ENCODE data around the gene SERGEF.

The SERGEF gene

DNA sequence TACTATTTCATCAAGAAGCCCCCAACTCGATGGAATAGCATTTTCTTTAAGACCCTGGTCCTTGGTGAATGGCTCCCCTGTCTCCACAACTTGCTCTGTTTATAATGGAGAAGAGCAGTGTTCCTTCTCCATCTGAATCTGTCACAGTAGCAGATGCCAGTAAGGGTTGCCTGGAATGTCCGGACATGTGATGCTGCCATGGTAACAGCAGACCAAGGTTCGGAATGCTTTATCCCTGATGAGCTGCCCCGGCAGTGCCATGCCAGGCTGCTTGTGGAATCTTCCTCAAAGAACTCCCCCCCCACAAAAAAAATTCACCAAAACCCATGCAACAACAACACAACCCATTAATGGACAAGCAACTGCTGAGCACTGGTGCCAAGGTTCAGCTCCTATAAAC lies 205.8 kb downstream of the SERGEF start:
- DNase-seq = no peak

DNA sequence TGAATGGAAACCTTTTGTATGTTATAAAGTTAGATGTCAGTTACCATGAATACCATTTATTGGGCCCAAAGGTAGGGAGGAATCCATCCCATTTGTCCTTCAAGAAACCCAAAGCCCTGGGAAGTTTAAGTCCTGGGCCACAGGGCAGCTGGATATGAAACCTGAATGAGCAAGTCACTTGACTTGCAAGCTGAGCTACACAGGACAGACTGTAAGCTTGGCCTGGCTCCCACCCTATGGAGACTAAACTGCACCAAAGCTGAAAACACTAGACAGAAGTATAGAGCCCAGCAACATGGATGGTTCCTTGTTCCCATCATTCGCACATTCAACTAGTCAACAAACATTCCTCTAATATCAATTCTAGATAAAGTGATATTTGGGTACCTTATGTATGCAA lies 207.0 kb downstream of the SERGEF start:
- DNase-seq = no peak

DNA sequence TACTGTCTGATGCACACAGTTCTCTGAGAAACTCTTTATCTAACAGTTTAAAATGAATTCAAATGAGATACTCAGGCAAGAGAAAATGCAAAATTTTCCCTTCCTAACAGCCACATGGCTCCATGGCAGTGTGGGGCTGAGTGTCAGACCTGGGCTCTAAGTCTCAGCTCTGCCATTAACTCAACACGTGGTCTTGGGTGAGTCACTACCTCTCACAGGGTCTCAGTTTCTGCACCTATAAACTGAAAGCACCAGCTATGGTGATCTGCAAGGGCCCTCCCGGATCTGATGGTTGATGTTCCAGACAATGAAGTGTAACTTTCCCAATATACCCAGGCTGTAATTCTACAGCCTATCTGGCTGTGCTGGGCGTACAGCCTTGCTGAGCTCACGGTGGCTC lies 207.8 kb downstream of the SERGEF start:
- no peak for DNase-seq

DNA sequence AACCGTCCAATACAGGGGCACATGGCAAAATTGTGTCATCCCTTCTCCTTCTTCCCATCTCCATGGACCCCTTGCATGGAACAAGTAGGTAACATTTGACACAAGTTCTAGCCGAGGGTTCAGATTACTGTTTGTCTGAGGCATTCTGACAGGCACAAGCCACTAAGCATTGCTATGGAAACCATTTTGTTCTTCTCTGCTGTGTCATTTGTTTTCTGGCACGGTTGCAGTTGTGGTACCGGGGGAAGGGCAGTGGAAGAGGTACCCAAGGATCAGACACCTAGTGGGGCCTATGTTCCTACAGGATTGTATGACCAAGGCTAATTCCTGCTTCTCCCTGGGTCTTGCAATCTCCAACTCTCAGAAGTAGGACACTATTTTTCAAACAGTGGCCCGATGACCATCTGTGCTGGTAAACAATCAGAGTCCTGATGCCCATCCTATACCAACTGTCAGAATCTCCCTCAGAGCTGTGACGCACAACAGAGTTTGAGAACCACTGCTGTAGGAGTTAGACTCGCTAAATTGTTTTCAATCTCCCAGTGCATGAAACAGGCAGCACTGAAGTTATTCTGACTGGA lies 209.0 kb downstream of the SERGEF start:
- DNase-seq = no peak

DNA sequence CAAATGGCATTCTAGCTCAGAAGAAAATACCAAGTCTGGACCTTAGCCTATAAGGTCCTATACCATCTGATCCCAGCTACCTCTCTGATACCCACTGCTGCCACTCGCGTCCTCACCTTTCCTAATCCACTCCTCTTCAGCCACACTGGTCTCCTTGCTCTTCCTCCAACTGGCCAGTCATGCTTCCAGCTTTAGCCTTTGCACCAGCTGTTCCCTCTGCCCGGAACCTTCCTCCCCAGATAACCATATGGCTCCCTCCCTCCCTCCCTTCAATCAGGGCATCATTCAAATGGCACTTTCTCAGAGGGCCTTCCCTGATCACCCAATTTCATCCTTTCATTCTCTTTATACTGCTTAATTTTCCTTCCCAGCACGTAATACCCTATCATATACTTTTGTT lies 210.4 kb downstream of the SERGEF start:
- no peak for DNase-seq

DNA sequence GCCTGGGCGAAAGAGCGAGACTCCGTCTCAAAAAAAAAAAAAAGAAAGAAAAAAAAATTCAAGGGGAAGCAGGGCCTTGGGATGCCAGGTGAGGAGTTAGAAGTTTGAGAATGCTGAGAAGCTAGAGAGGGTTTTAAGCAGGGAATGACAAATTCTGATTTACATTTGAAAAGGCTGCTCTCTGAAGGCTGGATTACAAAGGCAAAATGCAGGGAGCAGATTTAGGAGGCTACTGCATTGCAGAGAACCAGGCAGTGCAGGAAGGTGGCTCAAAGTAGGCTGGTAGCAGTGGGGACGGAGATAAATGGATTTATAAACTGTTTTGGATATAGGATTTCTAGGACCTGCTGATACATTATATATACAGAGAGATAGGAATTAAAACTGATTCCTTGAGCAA lies 211.7 kb downstream of the SERGEF start:
- no peak for DNase-seq

DNA sequence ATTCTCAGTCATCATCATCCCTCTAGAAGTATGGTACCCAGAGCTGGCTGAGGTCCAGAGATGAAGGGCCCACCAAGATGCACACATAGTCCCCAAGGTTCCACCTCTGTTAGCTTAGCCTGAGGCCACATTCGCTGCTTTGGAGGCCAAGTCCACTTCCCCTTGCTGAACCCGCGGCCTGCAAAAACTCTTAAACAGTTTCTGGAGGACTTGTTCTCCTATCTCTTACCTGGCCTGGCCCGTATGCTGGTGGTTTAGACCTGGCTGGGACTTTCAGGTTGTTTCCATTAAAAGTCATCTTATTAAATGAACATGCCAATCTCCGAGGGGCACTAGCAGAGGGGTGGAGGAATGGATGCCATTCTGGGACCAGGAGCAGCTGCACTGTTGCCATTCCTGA lies 213.7 kb downstream of the SERGEF start:
- no peak for DNase-seq

DNA sequence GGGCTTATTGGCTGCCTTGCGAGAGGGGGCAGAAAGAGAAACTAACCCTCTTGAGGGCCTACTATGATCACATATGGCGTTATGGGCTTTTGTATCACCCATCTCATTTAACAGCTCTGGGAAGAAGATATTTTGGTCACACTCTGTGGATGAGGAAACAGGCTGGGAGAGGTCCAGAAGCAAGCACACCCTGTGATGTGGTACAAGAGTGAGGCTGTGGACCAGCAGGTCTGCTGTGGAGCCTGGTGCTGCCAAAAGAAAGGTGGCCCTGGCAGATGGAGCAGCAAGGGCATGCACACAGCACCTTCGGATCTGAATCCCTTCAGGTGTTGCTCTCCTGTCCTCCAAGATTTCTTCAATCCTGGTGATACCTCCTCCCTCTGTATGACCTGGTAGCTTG lies 214.1 kb downstream of the SERGEF start:
- DNase-seq = no peak

DNA sequence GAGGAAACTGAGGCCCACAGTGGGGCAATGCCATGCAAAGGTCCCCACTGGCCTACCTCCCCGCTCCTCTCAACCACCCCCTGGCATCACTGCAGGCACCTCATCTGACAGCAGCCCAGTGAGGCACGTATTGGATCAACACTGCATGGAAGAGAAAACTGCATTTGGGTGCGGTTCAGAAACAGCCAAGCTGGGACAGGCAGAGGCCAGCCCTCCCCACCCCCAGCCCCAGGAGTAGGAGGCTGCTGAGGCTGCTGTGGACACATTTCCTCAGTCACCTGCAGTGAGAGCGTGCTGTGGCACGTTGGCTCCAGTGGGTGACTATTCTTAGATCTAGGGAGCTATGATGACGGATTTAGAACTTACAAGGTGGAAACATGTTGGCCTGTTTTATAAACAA lies 214.6 kb downstream of the SERGEF start:
- DNase-seq = no peak

DNA sequence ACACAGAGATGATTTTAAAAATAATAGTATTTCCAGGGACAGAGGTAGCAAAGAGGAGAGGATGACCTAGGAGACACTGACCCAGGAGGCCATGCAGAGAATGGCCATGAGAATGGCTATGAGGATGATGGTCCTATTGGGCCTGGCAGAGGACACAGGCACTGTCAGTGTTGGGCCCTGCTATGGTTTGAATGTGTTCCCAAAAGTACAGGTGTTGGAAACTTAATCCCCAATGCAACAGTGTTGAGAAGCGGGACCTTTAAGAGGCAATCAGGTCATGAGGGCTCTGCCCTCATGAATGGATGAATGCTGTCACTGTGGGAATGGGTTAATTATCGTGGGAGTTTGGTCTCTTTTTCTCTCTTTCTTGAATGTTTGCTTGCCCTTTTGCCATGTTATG lies 216.7 kb downstream of the SERGEF start:
- DNase-seq = no peak

DNA sequence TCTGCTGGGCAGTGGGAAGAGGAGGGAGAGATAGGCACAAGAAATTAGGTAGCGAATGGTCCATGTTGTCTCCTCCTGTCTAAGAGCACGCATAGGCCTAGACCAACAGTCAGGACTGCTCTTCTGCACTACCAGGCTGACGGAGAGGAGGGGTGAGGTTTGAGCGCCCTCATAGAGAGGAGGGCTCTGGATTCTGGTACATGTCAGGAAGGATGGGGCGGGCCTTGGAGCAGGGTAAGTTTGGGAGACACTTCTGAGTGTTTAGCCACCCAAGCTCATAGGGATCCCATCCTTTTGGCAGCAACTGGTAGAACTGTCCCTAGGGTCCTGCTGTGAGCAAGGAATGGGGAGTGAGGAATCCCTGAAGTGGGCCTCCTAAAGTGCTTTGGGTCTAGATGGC lies 217.9 kb downstream of the SERGEF start:
- DNase-seq = no peak

DNA sequence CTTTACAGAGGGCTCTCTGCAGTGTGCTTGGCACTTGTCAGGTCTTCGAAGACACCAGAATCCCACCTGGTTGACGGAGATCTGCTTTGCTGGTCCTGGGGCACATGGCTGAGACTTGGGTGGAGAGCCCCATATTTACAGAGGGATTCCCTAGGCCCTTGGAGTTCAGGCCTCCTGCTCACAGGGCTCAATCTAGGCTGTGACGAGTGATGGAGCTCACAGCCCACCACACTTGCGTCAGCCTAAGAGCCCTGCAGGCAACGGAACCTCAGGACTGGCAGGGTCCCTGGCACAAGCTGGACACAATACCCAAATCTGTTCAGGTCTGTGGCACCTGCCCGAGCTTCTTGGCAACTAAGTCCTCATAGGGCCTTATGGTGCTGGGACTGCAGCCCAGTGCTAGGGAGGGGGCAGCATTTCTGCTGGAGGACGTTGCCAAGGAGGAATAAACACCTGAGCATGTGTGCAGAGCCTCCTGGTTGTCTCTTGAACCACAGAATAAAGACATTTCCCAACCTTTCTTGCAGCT lies 219.1 kb downstream of the SERGEF start:
- no peak for DNase-seq

DNA sequence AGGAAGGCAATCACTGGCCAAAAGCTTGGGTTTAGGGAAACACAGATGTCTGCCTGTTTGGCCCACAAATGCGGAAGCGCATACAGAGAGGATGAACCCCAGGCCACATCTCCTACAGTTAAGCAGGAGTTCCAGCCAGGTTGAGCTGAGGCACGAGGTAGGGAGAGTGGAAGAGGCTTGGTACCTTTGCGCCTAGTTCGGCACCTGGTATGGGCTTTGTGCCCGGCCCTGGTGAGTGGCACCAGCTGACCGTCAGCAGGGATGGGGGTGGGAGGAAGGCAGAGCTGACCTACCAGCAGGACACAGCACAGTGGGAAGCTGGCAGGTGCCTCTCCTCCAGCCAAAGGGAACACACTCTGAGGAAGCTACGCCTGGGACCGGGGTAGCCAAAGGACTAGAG lies 220.7 kb downstream of the SERGEF start:
- no peak for DNase-seq

DNA sequence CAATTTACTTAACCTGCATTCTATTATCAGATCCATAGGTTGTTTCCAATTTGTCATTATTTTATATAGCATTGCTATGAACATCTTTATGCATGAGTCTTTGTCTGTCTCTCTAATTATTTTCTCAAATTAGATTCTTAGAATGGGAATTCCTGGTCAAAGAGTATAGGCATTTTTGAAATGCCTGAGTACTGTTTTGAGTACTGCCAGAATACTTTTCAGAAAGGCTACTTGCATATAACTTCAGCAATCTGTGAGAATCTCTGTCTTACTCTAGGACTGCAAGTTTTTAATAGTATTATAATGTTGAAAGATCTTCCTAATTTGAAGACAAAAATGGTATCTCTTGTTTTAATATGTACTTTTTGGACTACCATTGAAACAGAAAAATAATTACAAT lies 221.7 kb downstream of the SERGEF start:
- no peak for DNase-seq

DNA sequence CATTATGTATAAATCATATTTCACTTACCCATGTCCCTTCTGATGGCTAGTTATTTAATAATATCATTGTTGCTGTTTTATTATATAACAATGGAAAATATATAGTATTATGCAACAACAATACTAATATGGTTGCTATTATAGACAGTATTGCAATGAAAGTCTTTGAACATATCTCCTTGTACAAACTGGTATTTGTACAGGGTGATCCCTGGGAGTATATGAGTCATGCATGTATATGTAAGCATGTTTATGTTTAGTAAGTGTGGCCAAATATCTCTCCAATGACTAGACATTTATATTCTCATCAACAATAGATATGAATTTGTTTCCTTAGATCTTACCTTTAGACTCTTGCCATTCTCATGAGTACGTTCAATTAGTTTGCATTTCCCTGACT lies 222.4 kb downstream of the SERGEF start:
- DNase-seq = peak; percentile 50

DNA sequence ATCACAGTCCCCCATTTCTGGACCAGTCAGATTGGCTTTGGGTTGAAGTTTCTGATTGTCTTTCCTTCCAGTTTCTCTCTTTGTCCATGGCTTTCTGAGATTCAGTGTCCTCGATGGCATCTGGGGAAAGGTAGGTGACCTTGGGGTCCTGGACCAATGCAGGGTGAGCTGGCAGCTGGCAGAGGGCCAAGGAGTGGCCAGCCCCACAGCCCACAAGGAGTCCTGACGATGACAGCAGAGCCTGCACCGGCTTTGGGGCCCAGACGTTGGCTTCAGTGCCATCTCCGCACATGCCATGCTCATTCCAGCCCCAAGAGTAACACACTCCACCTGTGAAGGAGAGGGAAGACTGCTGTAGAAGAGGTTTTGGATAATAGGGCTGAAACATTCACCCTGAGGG lies 224.8 kb downstream of the SERGEF start:
- DNase-seq = no peak

DNA sequence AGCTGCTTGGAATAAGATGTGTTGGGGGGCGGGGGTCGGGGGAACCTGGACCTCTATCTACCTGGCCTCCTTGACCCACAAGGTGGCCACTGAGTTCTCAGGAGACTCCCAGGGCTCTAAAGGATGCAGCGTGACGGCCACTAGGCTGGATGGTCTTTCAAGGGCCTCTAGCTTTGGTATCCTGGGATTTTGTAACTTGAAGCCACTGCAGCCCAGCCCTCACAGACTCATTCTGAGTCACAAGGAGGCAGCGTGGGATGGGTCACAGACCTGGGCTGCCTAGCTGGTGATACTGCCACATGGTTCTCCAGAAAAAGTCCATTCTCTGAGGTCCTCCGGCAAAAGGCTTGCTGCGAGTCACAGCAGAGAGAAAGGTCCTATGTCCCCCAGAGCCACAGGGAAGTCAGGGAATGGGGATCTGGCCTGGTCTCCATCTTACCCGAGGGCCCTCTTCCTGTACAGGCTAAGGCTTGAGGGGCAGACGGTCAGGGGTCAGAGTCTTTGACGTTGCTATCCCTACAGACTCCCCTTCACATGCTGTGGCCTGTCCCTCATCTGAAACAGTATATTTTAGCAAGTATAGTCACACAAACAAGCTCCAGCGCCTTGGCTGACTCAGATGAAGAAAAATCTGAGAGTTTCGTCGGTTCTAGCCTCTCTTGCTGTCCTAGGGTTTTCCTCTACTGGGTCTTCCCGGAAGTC lies 225.9 kb downstream of the SERGEF start:
- peak; percentile 19 for DNase-seq

DNA sequence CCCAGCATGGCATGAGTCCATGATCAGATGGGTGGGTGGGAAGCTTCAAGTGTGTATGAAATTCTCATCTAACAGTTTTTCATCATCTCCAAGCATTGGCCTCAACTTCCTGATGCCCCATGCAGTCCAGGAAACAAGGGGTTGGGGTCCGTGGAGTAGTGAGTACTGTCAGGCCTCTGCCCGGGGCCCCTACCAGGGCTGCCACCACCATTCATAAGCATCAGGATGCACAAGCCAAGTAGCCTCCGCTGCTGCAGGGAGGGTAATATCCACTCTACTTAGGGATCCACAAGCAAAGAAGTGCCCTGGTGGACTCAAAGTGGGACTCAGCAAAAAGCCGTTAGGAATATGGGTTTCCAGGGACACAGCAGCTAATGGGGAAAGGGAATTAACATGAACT lies 229.0 kb downstream of the SERGEF start:
- DNase-seq = no peak

DNA sequence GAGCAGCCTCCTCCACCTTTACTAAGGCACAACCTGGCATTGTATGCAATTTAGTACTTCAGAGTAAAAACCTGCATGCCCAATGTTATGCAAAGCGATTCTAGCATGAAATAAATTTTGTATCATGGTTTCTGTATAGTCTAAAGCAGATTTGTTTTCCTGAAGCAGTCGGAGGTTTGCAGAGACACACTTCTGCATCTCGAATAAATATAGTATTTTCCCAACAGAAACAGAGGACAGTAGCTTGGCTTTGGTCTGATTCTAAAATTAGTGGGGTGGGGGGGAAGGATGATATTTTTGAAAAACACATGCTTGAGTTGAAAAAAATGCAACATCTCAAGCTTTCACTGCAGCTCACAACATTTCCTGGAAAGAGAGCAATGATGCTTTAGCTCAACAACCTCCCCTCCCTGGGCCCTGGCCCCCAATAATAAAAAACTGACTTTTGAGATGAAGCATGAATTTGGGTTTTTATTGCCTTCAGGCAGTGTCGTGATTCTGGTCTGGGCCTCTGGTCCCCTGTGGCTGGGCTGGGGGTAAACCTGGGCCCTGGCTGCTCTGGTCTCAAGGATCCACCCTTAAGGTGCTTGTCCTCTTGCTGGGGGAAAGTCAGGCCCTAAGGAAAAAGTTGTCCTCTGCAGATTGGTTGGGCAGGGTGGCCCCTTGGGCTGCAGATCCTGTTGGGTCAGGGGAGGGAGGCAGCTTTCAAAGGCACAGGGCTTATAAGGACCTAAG lies 230.1 kb downstream of the SERGEF start:
- no peak for DNase-seq

DNA sequence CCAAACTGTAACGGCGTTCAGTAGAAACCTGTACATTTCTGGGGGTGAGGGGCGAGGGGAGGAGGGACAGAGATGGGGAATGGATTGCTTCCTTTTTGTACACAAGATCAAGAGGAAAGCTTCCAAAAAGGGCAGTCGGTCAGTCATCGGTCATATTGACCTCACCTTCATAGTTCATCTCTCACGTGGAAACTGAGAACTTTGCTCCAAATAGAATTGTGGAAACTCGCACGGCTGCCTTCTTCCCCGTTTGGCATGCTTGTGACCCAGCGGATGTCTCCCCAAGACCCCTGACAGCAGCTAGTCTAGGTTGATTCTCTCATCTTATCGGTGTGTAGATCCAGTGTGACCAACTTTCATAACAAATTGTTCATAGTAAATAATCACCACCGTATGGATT lies 230.7 kb downstream of the SERGEF start:
- no peak for DNase-seq

DNA sequence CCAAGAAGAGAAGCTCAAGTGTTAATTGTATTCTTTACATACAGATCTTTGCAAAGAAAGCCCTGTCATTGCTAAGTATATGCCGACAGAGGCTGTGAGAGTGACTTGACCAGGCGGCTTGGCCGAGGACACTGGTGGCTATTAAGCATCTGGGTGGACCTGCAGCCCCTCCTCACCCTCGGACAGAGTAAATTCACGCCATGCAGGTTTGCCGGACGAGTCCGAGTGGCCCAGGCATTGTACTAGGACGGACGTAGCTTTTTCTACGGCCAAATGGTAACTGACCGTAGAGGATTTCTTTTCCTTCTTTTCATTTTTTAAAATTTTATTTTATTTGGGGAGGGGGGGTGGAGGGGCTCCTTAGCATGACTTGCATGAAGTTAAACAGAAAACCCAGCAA lies 231.2 kb downstream of the SERGEF start:
- no peak for DNase-seq

DNA sequence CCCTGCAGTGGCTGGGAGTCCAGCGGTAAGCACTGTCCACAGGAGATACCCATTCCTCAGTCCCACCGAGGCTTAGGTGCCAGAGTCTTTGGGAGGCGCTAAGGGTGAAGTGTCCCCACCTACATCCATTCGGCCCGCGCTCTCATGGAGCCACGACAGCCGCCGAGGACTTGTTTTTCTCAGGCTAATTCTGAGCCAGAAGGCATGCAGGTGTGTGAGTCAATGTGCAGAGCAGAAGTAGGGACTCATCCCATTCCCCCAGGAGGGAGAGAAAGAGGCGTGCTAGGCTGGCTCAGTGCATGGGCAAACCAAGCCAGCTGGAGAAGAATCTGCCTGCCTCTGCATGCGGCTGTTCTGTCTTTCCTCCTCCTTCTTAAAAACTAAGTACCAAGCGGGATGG lies 231.6 kb downstream of the SERGEF start:
- DNase-seq = no peak

DNA sequence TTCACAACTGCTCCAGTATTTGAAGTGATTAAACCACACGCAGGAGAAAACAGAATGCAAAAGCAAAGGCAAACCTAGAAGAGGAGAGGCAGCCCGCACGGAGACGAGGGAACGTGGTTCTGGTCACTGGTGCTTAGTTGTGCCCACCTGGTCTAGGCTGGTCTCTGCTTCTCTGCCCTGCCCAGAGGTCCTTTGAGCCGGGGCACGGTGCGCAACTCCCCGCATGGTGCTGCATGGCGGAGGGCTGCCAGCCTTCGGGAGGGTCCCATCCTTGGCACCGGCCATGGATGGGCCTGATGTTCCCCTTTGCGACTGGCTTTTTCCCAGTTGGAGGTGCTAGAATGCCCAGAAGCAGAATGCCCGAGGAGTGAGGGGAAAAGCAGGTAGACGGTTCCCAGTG lies 232.2 kb downstream of the SERGEF start:
- DNase-seq = no peak

DNA sequence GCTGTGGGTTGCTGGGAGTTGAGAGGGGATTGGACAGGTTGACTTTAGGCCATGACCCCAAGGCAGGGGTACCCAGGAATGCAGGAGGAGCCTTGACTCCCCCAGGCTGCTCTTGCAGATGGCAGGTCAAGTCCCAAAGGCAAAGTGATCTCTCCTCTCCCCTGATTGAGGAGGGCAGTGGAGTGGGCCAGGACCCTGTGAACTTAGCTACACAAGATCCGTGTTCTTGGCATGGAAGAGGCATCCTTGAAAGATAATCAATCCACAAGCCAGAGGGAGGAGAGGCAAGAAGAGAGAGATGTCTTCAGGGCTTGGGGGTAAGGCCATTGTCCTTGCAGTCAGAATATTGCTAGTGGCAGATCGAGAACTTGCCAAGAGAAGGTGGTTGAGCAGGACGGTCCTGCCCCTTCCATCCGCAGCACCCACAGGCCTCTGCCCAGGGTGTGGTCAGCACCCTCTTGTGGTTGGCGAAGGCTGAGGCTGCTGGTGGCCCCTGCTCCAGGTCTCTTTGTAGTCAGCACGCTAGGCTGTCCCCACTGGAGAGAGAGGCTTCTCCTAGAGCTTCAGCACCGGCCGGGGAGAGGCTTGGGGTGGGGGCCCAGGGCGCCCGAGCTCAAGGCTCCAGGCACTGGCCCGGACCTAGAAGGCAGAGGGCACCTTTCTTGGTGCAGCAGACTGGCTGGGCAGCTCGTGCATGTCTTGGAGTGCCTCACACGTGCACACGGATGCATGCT lies 232.8 kb downstream of the SERGEF start:
- DNase-seq = no peak
